Measurements from ENCODE around the gene BUD13. TPM values are rescaled to one million over a fixed set of nuclear protein-coding genes. Genes with fewer than 3 reads are reported as not detected.
A peak's percentile ranks its signal among the peaks of the same experiment; 100 is the strongest.

Gene BUD13
- total and polyA plus RNA-seq, 9 of the 15 experiments (the other 6 are each of a cell fraction or from before 2014, with no cell fraction given), result 9.5 to 34.1 (median 27.1) TPM

GRCh38 chr11:116772443-116773202 lies at the start of gene BUD13 (continued):
- TF ChIP-seq GABPA (tag; conservative IDR thresholded peaks at IDR 0.05; ENCODE audit: low read depth), result peak; percentile 91
- peak; percentile 52 for TF ChIP-seq GMEB1 (CRISPR knock-in tag; IDR thresholded peaks at IDR 0.05)
- TF ChIP-seq THRAP3 (IDR thresholded peaks at IDR 0.05; ENCODE audit: borderline replicate concordance), result no peak
- no peak for TF ChIP-seq SLC30A9 (CRISPR knock-in tag; IDR thresholded peaks at IDR 0.05)
- TF ChIP-seq HNRNPLL (IDR thresholded peaks at IDR 0.05; ENCODE audit: low read depth, low read length, poor library complexity, severe bottlenecking), result peak; percentile 91
- no peak for TF ChIP-seq ZNF316 (IDR thresholded peaks at IDR 0.05)
- no peak for TF ChIP-seq CBX8 (IDR thresholded peaks at IDR 0.05; ENCODE audit: borderline replicate concordance, extremely low read depth, low read depth, low read length, poor library complexity, severe bottlenecking)
- no peak for TF ChIP-seq ZBTB8A (IDR thresholded peaks at IDR 0.05; ENCODE audit: partially characterized antibody)
- TF ChIP-seq NFATC3 (IDR thresholded peaks at IDR 0.05), result no peak
- TF ChIP-seq ZNF780A (CRISPR knock-in tag; IDR thresholded peaks at IDR 0.05), result no peak
- TF ChIP-seq WHSC1 (IDR thresholded peaks at IDR 0.05; ENCODE audit: low read length), result no peak
- no peak for TF ChIP-seq CHD7 (IDR thresholded peaks at IDR 0.05; ENCODE audit: low read depth, low read length)
- no peak for TF ChIP-seq STAT5A (IDR thresholded peaks at IDR 0.05; ENCODE audit: borderline replicate concordance, low read length)
- no peak for TF ChIP-seq TEAD4 (IDR thresholded peaks at IDR 0.05; ENCODE audit: low read length)
- TF ChIP-seq TEAD4 (CRISPR knock-in tag; IDR thresholded peaks at IDR 0.05; ENCODE audit: borderline replicate concordance), result no peak
- TF ChIP-seq ZFP36 (IDR thresholded peaks at IDR 0.05; ENCODE audit: low read depth, low read length, partially characterized antibody), result no peak
